22Rv1 (cell line): ENCODE measurements around the gene SNX9.
"Not testable (repeated sequence)": the region's sequence is repeated elsewhere in the genome, so short reads cannot be mapped to it uniquely, and the experiment has no call there.

ENCODE experiments used
- H3K27ac ChIP-seq: fragments of 450-650 bp; 2 replicates; pipeline ENCODE4 v1.5.1; 2017
- CTCF ChIP-seq: fragments of 450-650 bp; IDR thresholded peaks from 2 replicates; pipeline ENCODE4 v1.5.1; 2017; ENCODE audit warnings: mild to moderate bottlenecking
- ZFX ChIP-seq: fragments of 450-650 bp; IDR thresholded peaks from 2 replicates; pipeline ENCODE4 v1.6.1; 2017; ENCODE audit warnings: antibody characterized with exemption, borderline replicate concordance

SNX9 gene

GRCh38 chr6:157929765-157930319 lies 106.8 kb downstream of the SNX9 start:
- no peak overlapping the region for H3K27ac ChIP-seq
- TF ChIP-seq ZFX (no peak), CTCF (no peak)

- TF ChIP-seq CTCF: no peak
- TF ChIP-seq ZFX: no peak
- H3K27ac ChIP-seq: no peak overlapping the region
These were observed 112.7 kb downstream of the SNX9 start for GRCh38 chr6:157935786-157936185.

- TF ChIP-seq ZFX (no peak), CTCF (no peak)
- H3K27ac ChIP-seq: no peak overlapping the region
These were observed 114.3 kb downstream of the SNX9 start for GRCh38 chr6:157937318-157937717.

- TF ChIP-seq ZFX: no peak
- no peak for TF ChIP-seq CTCF
- H3K27ac ChIP-seq: no peak overlapping the region
These were observed 114.9 kb downstream of the SNX9 start for GRCh38 chr6:157937916-157938315.

GRCh38 chr6:157940375-157941036 lies 117.5 kb downstream of the SNX9 start:
- not testable (repeated sequence) for H3K27ac ChIP-seq

GRCh38 chr6:157941101-157941863 lies 118.2 kb downstream of the SNX9 start:
- H3K27ac ChIP-seq: no peak overlapping the region
- no peak for TF ChIP-seq ZFX
- no peak for TF ChIP-seq CTCF

- TF ChIP-seq CTCF: no peak
- TF ChIP-seq ZFX: no peak
- no peak overlapping the region for H3K27ac ChIP-seq
These were observed 119.3 kb downstream of the SNX9 start for GRCh38 chr6:157942351-157942750.
